H1 (cell line): ENCODE measurements around the gene MAN2A1. TPM values are rescaled to one million over a fixed set of nuclear protein-coding genes. Genes with fewer than 3 reads are reported as not detected.

ENCODE experiments used
- ATF3 ChIP-seq: IDR thresholded peaks from 2 replicates; pipeline ENCODE4 v1.6.1; 2011; ENCODE audit warnings: low read depth, mild to moderate bottlenecking, low read length; ENCODE audit not compliant: insufficient read depth
- EZH2 ChIP-seq: fragments of 200-600 bp; sonication (generic); IDR thresholded peaks from 2 replicates; pipeline ENCODE4 v1.7.1; 2012; ENCODE audit warnings: low read depth, mild to moderate bottlenecking, moderate library complexity, low read length, inconsistent platforms; ENCODE audit not compliant: severe bottlenecking
- HDAC2 ChIP-seq, 2 experiments: fragments of 300-600 bp in 1 of 2; sonication (generic) in 1 of 2; IDR thresholded peaks; 2 replicates each; pipeline ENCODE4 v1.6.1; 2011 to 2012; ENCODE audit warnings: low read depth in 2 of 2, low read length in 2 of 2, mild to moderate bottlenecking in 2 of 2, moderate library complexity in 2 of 2, borderline replicate concordance in 1 of 2, inconsistent platforms in 1 of 2
- MAFK ChIP-seq: IDR thresholded peaks from 2 replicates; pipeline ENCODE4 v1.6.1; 2012; ENCODE audit warnings: low read depth, mild to moderate bottlenecking, improper control_type of control experiment, low read length
- NANOG ChIP-seq: IDR thresholded peaks from 2 replicates; pipeline ENCODE4 v1.6.1; 2011; ENCODE audit warnings: low read length, low read depth, mild to moderate bottlenecking, inconsistent platforms; ENCODE audit not compliant: insufficient read depth, poor library complexity, severe bottlenecking
- RNF2 ChIP-seq: fragments of 200-900, 300-1000 bp; sonication (generic); IDR thresholded peaks from 2 replicates; pipeline ENCODE4 v1.7.1; 2016; ENCODE audit warnings: borderline replicate concordance, low read depth, mild to moderate bottlenecking, antibody characterized with exemption, low read length; ENCODE audit not compliant: poor library complexity, severe bottlenecking; ENCODE audit errors: missing control alignments
- polyA plus RNA-seq, 7 experiments: library from polyadenylated mRNA; depleted of rRNA in 3 of 7; stranded (reverse) in 5 of 7; unstranded in 2 of 7; fragments of >200 nt in 5 of 7; fragments of 200-250 nt in 2 of 7; gene quantifications; 1 replicate in 5 of 7; 2 replicates in 1 of 7; 4 replicates in 1 of 7; pipeline versions ENCODE4 v1.2.1 to v1.2.3, GENCODE V29; 2011 to 2013; ENCODE audit warnings: missing spikeins in 2 of 7, mixed read lengths in 2 of 7
- total RNA-seq: library from RNA; stranded (reverse); fragmentation: NEBNext Ultra II Directional; extraction: Animal tissue kit (Norgen Biotek cat#: 25700); gene quantifications from 2 replicates; pipeline ENCODE4 v1.2.1, GENCODE V29; 2021

MAN2A1 gene
- total and polyA plus RNA-seq, 2 of the 8 experiments (the other 6 are each of a cell fraction or from before 2014, with no cell fraction given): 29.1 to 102 TPM

DNA sequence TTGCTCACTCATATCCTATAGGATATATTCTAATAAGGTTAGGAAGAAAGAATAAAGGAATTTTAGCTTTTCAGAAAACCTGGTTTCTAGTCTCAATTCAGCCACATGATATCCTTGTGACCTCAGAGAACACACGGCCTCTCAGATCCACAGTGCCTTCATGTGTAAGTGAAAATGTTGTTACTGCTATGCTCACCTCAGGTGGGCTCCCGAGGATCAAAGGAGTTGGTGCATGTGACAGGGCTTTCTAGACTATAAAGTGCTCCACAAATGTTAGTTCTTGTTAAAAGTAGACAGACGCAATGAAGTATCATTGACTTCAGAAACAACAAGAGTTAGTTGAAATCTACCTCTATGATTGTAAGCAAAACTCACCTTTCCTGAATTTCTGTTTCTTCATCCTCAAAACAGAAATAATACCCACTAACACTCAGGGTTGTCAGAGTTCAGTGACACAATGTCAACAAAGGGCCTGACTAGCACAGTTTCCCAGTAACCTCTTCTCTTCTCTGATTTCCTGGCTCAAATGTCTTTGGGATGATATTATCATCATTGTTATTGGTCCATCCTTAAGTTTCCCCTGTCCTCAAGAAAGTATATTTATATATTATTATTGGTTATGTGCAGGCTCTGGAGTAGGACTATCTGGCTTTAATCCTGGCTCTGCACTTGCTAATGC is 36.0 kb upstream of the MAN2A1 start (continued):
- TF ChIP-seq RNF2: no peak
- TF ChIP-seq HDAC2 (IDR thresholded peaks at IDR 0.05; ENCODE audit: borderline replicate concordance in 1 of 2, low read depth in 2 of 2, low read length in 2 of 2): no peak
- TF ChIP-seq MAFK: no peak
- no peak for TF ChIP-seq NANOG
- TF ChIP-seq ATF3: no peak
- no peak for TF ChIP-seq EZH2
